CD4-positive, alpha-beta T cell (primary cell): ENCODE results near the gene SMIM44. TPM values are rescaled to one million over a fixed set of nuclear protein-coding genes. Genes with fewer than 3 reads are reported as not detected.

ENCODE experiments used
- ATAC-seq: fragments of 200-7000 bp; cut with Tn5 transposase; one replicate; pipeline ENCODE4 v1.10.0; 2022; ENCODE audit warnings: mild to moderate bottlenecking; ENCODE audit not compliant: poor library complexity
- CTCF ChIA-PET: fragments of 350-600 bp; sonication (Branson Sonifier 250); formaldehyde crosslinking; loops from one replicate; lab custom pipeline; 2021; ENCODE audit warnings: antibody characterized with exemption, inconsistent platforms; lab: Charles Lee
- POLR2A ChIA-PET: fragments of 350-600 bp; sonication (Branson Sonifier 250); formaldehyde crosslinking; loops from one replicate; lab custom pipeline; 2021; ENCODE audit warnings: antibody characterized with exemption, inconsistent platforms; lab: Charles Lee
- DNase-seq, 14 experiments: peaks; one replicate each; pipeline ENCODE4 v3.0.0-alpha.2; 2013 to 2020; ENCODE audit warnings: mixed read lengths in 2 of 14
- H3K27ac ChIP-seq, 2 donors: one replicate each; pipeline versions ENCODE4 v1.5.1 to v1.7.0; 2013; ENCODE audit warnings: low read length in 2 of 2, low read depth in 1 of 2, mild to moderate bottlenecking in 1 of 2
- H3K27me3 ChIP-seq, 2 experiments: 1 replicate in 1 of 2; 2 replicates in 1 of 2; pipeline versions ENCODE4 v1.6.1 to v1.7.0; 2013; ENCODE audit warnings: low read length in 2 of 2, control low read depth in 1 of 2, mild to moderate bottlenecking in 1 of 2, moderate library complexity in 1 of 2; ENCODE audit not compliant: insufficient read depth in 2 of 2, control insufficient read depth in 1 of 2
- H3K36me3 ChIP-seq: one replicate; pipeline ENCODE4 v1.6.1; 2013; ENCODE audit warnings: low read length, control low read depth; ENCODE audit not compliant: insufficient read depth
- H3K4me1 ChIP-seq: one replicate; pipeline ENCODE4 v1.6.1; 2013; ENCODE audit warnings: low read length, control low read depth; ENCODE audit not compliant: insufficient read depth
- H3K4me3 ChIP-seq: one replicate; pipeline ENCODE4 v1.5.1; 2013; ENCODE audit warnings: mild to moderate bottlenecking, low read length, moderate library complexity
- H3K9me3 ChIP-seq, 2 experiments: 1 replicate in 1 of 2; 2 replicates in 1 of 2; pipeline versions ENCODE4 v1.6.1 to v1.7.0; 2013; ENCODE audit warnings: low read length in 2 of 2, mild to moderate bottlenecking in 2 of 2, control low read depth in 1 of 2, moderate library complexity in 1 of 2; ENCODE audit not compliant: control insufficient read depth in 1 of 2, insufficient read depth in 1 of 2
- H3K27ac Mint-ChIP-seq: one replicate; pipeline ENCODE4 v1.8.0; 2020; ENCODE audit warnings: mixed read lengths
- H3K27me3 Mint-ChIP-seq: one replicate; pipeline ENCODE4 v1.8.0; 2021; ENCODE audit warnings: mixed read lengths
- H3K36me3 Mint-ChIP-seq: one replicate; pipeline ENCODE4 v1.8.0; 2021; ENCODE audit warnings: low read depth, mixed read lengths
- H3K4me1 Mint-ChIP-seq: one replicate; pipeline ENCODE4 v1.8.0; 2021; ENCODE audit warnings: low read depth, mixed read lengths
- H3K4me3 Mint-ChIP-seq: one replicate; pipeline ENCODE4 v1.8.0; 2020; ENCODE audit warnings: mild to moderate bottlenecking, mixed read lengths
- H3K9me3 Mint-ChIP-seq: one replicate; pipeline ENCODE4 v1.8.0; 2020; ENCODE audit warnings: mixed read lengths
- intact Hi-C, 2 experiments: fragments of 100-400 bp; cut with DNase I in 1 of 2; cut with micrococcal nuclease in 1 of 2; formaldehyde crosslinking; loops; one replicate each; pipeline versions ENCODE4 v1.15.1 to v1.9.0; 2023 to 2025; cut with DNase I, micrococcal nuclease
- total RNA-seq, 174 experiments: library from RNA in 2 of 174; stranded (reverse) in 2 of 174; gene quantifications; one replicate each; pipeline ENCODE4 v1.2.3 and lab custom pipeline; 2021 to 2026
- TF ChIP-seq, protein P1 (sequence below): fragments of 200-600 bp; IDR thresholded peaks from one replicate; pipeline ENCODE4 v1.8.0; 2022; ENCODE audit warnings: antibody characterized with exemption, mild to moderate bottlenecking

The SMIM44 gene
- total RNA-seq, 2 experiments from 2014 or later, result not detected

DNA sequence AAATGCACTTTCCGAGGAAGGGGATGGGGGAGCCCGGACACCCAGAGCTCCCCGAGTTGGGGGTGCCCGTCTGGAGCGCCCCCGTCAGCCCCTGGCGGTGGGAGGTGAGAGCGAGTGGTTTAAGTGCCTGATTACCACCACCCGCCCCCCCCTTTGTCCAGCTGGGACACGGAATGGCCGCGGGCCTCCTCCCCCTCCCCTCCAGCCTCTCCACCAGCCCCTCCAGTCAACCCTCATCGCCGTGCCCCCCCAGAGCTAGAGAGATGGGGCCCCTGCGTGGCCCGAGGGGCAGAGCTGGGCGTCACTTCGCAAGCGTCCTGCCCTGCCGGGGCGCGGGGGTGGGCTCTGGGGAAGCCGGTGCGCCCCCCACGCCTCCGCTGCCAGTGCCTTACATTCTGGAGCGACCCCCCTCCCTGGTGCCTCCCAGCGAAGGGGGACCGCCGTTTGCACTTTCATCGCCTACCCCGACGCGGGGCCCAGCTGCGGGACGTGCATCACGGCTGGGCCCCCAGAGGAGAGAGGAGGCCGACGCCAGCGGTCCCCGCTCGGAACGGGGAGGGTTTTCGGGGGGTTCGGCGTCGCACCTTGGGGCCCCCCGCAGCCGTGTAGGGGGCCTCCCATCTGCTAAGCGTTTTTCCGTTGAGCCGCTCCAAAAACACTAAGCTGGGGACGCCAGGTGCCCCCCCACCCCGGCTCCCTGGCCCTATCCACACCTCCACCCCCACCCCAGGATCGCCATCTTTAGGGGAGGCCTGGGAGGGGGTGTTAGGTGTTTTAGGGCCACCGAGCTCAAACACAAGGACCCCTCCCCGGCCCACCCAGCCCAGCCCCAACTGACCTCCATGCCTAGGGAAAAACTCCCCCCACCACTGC is 19.3 kb downstream of the SMIM44 start:
- Mint-ChIP-seq H3K9me3 (no peaks in the 10 kb centered on the region), H3K4me3 (no peak overlapping the region), H3K27me3 (no peaks in the 10 kb centered on the region), H3K36me3 (peaks cover 13% of the 10 kb centered on the region), H3K4me1 (no peaks in the 10 kb centered on the region), H3K27ac (no peak overlapping the region)
- Histone ChIP-seq H3K9me3 (no peaks in the 10 kb centered on the region), H3K4me1 (peaks cover 3% of the 10 kb centered on the region), H3K27ac (no peak overlapping the region), H3K36me3 (peaks cover 4% of the 10 kb centered on the region), H3K27me3 (no peaks in the 10 kb centered on the region), H3K4me3 (no peak overlapping the region)
- no peak for ATAC-seq
- TF ChIP-seq, protein P1, sequence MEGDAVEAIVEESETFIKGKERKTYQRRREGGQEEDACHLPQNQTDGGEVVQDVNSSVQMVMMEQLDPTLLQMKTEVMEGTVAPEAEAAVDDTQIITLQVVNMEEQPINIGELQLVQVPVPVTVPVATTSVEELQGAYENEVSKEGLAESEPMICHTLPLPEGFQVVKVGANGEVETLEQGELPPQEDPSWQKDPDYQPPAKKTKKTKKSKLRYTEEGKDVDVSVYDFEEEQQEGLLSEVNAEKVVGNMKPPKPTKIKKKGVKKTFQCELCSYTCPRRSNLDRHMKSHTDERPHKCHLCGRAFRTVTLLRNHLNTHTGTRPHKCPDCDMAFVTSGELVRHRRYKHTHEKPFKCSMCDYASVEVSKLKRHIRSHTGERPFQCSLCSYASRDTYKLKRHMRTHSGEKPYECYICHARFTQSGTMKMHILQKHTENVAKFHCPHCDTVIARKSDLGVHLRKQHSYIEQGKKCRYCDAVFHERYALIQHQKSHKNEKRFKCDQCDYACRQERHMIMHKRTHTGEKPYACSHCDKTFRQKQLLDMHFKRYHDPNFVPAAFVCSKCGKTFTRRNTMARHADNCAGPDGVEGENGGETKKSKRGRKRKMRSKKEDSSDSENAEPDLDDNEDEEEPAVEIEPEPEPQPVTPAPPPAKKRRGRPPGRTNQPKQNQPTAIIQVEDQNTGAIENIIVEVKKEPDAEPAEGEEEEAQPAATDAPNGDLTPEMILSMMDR, result no peak
- intact Hi-C loops, result no loop called here
- no peak for DNase-seq
- CTCF ChIA-PET, result no interaction called here
- POLR2A ChIA-PET, result no interaction called here

DNA sequence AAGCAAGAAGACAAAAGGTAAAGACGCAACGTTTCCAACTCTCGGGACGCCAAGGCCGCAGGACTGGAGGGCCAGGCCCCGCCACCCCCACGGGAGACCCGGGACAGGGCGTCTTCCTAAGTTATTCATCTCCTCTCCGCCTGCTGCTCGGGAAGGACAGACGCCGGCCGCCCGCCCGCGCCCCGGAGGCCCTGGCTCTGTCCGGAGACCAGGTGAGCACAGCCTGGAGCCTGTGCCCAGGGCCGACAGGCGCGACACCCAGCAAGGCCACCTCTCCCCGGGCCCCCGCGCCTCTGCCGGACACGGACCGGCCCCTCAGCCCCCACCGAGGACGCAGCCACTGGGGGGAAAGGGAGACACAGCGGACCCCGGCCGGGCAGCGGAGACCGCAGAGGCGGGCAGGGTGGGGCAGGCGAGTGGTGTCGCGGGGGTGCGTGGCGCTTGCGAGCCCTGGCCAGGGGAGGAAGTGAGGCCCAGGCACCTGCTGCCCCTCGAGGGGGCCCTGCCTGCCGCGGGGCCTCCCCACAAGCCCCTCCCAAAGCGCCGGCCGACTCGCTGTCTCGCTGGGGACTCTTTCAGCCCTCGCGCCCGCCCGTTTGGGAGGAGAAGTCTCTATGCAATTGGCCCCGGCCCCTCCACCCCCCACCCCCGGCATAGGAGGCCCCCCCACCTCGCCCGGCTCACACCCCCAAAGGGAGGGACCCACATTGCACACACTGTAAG is 20.1 kb downstream of the SMIM44 start:
- Mint-ChIP-seq H3K27me3 (no peaks in the 10 kb centered on the region), H3K4me1 (no peaks in the 10 kb centered on the region), H3K36me3 (peaks cover 13% of the 10 kb centered on the region), H3K27ac (no peak overlapping the region), H3K9me3 (no peaks in the 10 kb centered on the region), H3K4me3 (no peak overlapping the region)
- DNase-seq (no peak), ATAC-seq (no peak)
- Histone ChIP-seq H3K36me3 (peaks cover 4% of the 10 kb centered on the region), H3K4me3 (no peak overlapping the region), H3K27me3 (no peaks in the 10 kb centered on the region), H3K27ac (no peak overlapping the region), H3K9me3 (no peaks in the 10 kb centered on the region), H3K4me1 (peaks cover 7% of the 10 kb centered on the region)
- ChIA-PET CTCF (no interaction called here), POLR2A (no interaction called here)
- TF ChIP-seq, protein P1, result no peak
- intact Hi-C loops, result no loop called here

DNA sequence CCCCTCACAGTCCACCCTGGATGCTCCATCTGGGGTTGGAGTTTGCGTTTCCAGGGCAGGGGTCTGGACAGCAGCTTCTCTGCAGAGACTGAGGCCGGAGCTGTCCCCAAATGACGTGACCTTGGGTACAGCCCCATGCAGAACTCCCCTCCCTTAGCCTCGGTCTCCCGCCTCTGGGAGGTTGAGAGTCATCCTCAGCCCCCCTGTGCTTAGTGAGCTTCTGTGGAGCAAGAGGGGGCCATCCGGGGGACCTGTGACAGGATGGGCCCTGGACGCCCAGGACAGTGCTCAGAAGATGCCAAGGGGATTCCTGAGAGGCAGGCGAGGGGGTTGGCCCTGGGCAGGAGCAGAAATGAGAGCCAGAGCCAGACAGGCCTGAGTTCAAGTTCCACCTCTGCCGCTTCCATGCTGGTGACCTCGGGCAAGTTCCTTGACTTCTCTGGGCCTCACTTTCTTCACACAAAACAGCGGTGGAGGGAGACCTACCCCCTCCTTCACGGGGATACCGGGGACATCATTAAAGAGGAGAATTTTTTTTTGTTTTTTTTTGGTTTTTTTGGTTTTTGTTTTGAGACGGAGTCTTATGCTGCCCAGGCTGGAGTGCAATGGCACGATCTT is 23.2 kb downstream of the SMIM44 start:
- DNase-seq (no peak), ATAC-seq (no peak)
- Histone ChIP-seq H3K4me3 (no peak overlapping the region), H3K9me3 (no peaks in the 10 kb centered on the region), H3K4me1 (peaks cover 7% of the 10 kb centered on the region), H3K27me3 (no peaks in the 10 kb centered on the region), H3K36me3 (peaks cover 17% of the 10 kb centered on the region), H3K27ac (no peak overlapping the region)
- intact Hi-C loops, result no loop called here
- POLR2A ChIA-PET, result no interaction called here
- Mint-ChIP-seq H3K4me3 (no peak overlapping the region), H3K36me3 (peaks cover 9% of the 10 kb centered on the region), H3K4me1 (no peaks in the 10 kb centered on the region), H3K9me3 (no peaks in the 10 kb centered on the region), H3K27me3 (no peaks in the 10 kb centered on the region), H3K27ac (no peak overlapping the region)
- TF ChIP-seq, protein P1, result no peak
- CTCF ChIA-PET, result no interaction called here
